ENCODE data around the gene RTN4RL2. TPM values are rescaled to one million over a fixed set of nuclear protein-coding genes. Genes with fewer than 3 reads are reported as not detected.

The RTN4RL2 gene
- total RNA-seq, 1 donor from 2014 or later, result 0.67 TPM

- DNase-seq (ENCODE audit: low read depth), result no peak
- Histone ChIP-seq H3K27me3 (ENCODE audit: control insufficient read depth, insufficient read depth, low read length) (no peaks in the 10 kb centered on the region), H3K4me3 (ENCODE audit: low read depth, low read length) (no peak overlapping the region), H3K36me3 (ENCODE audit: control insufficient read depth, insufficient read depth, low read length) (no peaks in the 10 kb centered on the region)
- TF ChIP-seq CTCF (IDR thresholded peaks at IDR 0.05; ENCODE audit: insufficient read depth, low read length, poor library complexity, severe bottlenecking), result no peak
These were observed 48.2 kb downstream of the RTN4RL2 start for GRCh38 chr11:57508341-57509170.

GRCh38 chr11:57511741-57512430, 51.6 kb downstream of the RTN4RL2 start:
- no peak for TF ChIP-seq CTCF (IDR thresholded peaks at IDR 0.05; ENCODE audit: insufficient read depth, low read length, poor library complexity, severe bottlenecking)
- no peak overlapping the region for H3K4me3 ChIP-seq (ENCODE audit: low read depth, low read length)
- no peaks in the 10 kb centered on the region for H3K27me3 ChIP-seq (ENCODE audit: control insufficient read depth, insufficient read depth, low read length)
- DNase-seq (ENCODE audit: low read depth), result no peak
- no peaks in the 10 kb centered on the region for H3K36me3 ChIP-seq (ENCODE audit: control insufficient read depth, insufficient read depth, low read length)

- H3K27me3 ChIP-seq (ENCODE audit: control insufficient read depth, insufficient read depth, low read length), result no peaks in the 10 kb centered on the region
- DNase-seq (ENCODE audit: low read depth), result no peak
These were observed 52.5 kb downstream of the RTN4RL2 start for GRCh38 chr11:57512646-57513451.

GRCh38 chr11:57513452-57513795, 53.1 kb downstream of the RTN4RL2 start:
- no peak for DNase-seq (ENCODE audit: low read depth)
- no peak overlapping the region for H3K4me3 ChIP-seq (ENCODE audit: low read depth, low read length)
- no peak for TF ChIP-seq CTCF (IDR thresholded peaks at IDR 0.05; ENCODE audit: insufficient read depth, low read length, poor library complexity, severe bottlenecking)
- no peaks in the 10 kb centered on the region for H3K27me3 ChIP-seq (ENCODE audit: control insufficient read depth, insufficient read depth, low read length)
- H3K36me3 ChIP-seq (ENCODE audit: control insufficient read depth, insufficient read depth, low read length), result no peaks in the 10 kb centered on the region

More at GRCh38 chr11:57512646-57513451, 52.5 kb downstream of the RTN4RL2 start:
- H3K4me3 ChIP-seq (ENCODE audit: low read depth, low read length), result no peak overlapping the region
- TF ChIP-seq CTCF (IDR thresholded peaks at IDR 0.05; ENCODE audit: insufficient read depth, low read length, poor library complexity, severe bottlenecking), result no peak
- H3K36me3 ChIP-seq (ENCODE audit: control insufficient read depth, insufficient read depth, low read length), result no peaks in the 10 kb centered on the region

- TF ChIP-seq CTCF (IDR thresholded peaks at IDR 0.05; ENCODE audit: insufficient read depth, low read length, poor library complexity, severe bottlenecking), result no peak
- Histone ChIP-seq H3K36me3 (ENCODE audit: control insufficient read depth, insufficient read depth, low read length) (no peaks in the 10 kb centered on the region), H3K4me3 (ENCODE audit: low read depth, low read length) (peak overlapping the region; percentile 56), H3K27me3 (ENCODE audit: control insufficient read depth, insufficient read depth, low read length) (no peaks in the 10 kb centered on the region)
- DNase-seq (ENCODE audit: low read depth), result no peak
These were observed 53.7 kb downstream of the RTN4RL2 start for GRCh38 chr11:57513911-57514537.

All from kidney epithelial cell (primary cell).